Raji (cell line): Measurements from ENCODE around the gene TRPV5.

Experiments
- POLR2A ChIP-seq: IDR thresholded peaks from 2 replicates; pipeline ENCODE4 v1.6.1; 2011; ENCODE audit warnings: low read depth, low read length, control low read depth; ENCODE audit not compliant: insufficient read depth

TRPV5 gene

DNA sequence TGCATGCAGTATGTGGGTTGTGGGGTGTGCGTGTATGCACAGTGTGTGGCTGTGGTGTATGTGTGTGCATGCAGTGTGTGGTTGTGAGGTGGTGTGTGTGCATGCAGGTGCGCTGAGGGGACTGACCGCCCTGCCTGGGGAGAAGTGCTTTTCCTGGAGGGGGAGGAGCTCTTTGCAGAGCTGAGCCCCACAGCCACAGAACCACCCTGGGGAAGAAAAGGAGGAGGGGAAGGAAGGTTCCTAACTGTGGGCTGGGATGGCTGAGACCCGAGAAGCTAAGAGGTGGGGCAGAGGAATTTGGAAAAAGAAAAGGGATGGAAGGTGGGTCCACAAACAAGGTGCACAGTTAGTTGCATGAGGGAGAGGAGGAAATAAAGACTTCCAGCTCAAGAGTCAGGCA lies at the start of gene TRPV5:
Gene TRPV5, minus strand, starts transcription at position 123 of the 400 bp plus-strand sequence. CDS start 287 bp downstream, outside the sequence.
- no peak for TF ChIP-seq POLR2A

DNA sequence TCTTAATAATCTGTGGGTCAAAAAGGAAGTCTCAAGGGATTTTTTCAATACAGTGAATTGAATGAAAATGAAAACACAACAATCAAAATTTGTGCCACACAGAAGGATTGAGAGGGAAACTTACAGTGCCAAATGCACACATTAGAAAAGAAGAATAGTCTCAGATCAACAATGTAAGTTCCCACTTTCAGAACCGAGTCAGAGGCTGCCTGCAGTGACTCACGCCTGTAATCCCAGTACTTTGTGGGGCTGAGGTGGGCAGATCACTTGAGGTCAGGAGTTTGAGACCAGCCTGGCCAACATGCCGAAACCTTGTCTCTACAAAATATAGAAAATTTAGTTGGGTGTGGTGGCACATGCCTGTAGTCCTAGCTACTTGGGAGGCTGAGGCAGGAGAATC lies 41.1 kb upstream of the TRPV5 start:
- TF ChIP-seq POLR2A, result no peak

DNA sequence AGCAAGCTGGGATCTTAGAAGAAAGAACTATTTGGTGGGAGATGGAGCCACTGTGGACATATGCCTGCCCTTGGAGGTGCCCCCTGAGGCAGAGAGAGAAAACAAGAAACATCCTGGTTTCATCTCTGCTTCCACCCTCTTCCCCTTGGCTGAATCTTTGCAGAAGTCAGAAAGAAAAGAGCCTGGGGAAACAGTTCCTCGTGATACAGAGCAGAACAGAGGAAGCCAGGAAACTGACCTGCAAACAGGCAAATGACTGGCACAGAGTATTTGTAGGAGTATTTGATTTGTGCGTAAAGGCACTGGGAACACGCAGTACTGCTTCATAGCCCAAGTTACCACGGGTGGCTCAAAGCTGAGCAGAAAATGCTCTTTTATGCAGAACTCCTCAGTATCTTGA lies 35.6 kb upstream of the TRPV5 start:
- TF ChIP-seq POLR2A, result no peak

DNA sequence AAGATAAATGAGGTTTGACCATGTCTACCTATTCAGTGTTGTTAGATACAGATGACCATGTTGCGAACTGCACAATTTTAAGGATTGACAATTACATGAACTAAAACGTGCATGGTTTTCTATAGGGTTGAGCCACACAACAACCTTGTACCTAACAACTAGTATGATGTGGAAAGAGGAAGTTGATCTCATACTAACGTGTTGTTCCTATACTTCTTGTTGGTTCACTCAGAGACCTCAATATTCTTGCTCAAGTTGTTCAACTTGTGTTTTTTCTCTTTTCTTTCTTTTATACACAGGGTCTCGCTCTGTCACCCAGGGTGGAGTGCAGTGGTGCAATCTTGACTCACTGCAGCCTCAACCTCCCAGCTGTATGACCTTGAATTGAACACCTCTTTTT lies 34.7 kb upstream of the TRPV5 start:
- TF ChIP-seq POLR2A, result no peak

DNA sequence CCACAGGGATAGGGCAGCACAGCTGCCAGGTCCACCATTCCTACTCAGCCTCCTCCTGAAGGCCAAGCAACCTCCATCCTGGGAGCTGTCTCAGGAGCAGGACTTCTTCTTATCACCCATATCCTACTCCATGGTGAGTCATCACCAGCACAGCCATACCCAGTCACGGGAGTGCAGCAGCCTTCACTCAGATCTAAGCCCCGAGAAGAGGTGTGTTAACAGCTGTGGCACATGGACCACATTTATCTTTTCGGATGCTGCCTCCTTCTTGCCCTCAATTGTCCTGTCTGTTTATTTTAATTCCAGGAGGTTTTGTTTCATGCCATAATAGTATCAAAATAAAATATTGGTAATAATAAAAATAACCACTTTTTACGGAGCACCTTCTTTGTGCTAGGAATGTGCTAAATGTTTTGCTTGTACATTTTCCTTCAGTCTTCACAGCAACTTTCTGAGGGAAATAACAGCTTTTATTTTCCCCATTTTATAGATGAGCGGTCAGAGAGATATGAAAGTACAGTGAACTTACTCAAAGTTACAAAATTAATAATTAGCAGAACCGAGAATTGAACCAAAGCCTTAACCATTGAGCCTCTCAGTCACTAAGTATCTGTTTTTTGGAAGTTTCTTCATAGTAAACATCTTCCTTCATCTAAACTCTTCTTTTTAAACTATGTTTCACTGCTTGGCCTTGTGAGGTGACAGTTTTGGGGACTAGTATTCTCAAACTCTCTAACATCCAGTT lies 31.1 kb upstream of the TRPV5 start:
- no peak for TF ChIP-seq POLR2A

DNA sequence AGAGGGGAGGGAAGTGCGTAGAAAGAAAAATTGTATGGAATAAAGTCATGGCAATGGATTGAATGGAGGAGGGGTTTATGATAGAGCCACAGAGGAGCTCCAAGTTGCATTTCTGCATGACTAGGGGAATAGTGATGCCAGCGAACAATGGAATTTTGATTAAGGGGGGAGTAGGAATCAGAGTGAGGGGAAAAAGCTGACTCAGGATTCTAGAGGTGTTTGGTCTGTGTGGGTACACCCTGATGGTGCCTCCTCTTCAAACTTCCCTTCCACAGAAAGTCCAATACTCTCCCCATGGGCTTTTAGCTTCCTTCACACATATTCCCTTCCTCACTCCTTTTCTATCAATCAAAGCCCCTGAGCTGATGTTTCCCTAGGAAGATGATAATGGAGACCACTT lies 30.4 kb upstream of the TRPV5 start:
- no peak for TF ChIP-seq POLR2A

DNA sequence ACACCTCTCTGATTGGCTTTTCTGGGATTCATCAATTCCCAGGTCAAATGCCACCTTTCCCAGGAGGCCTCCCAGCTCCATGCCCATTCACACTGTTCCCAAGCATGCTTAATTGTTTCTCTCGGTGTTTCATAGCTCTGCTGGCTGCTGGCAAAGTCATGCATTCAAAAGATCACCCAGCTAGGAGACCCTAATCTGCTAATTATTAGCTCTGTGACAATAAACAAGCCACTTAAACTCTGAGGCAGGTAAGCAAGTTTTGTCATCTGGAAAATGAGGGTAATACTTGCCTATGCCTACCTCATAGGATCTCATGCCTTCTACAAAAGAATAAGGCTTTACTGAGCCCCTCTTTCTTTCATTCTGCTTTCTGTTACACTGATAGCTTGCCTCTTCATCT lies 29.4 kb upstream of the TRPV5 start:
- no peak for TF ChIP-seq POLR2A

DNA sequence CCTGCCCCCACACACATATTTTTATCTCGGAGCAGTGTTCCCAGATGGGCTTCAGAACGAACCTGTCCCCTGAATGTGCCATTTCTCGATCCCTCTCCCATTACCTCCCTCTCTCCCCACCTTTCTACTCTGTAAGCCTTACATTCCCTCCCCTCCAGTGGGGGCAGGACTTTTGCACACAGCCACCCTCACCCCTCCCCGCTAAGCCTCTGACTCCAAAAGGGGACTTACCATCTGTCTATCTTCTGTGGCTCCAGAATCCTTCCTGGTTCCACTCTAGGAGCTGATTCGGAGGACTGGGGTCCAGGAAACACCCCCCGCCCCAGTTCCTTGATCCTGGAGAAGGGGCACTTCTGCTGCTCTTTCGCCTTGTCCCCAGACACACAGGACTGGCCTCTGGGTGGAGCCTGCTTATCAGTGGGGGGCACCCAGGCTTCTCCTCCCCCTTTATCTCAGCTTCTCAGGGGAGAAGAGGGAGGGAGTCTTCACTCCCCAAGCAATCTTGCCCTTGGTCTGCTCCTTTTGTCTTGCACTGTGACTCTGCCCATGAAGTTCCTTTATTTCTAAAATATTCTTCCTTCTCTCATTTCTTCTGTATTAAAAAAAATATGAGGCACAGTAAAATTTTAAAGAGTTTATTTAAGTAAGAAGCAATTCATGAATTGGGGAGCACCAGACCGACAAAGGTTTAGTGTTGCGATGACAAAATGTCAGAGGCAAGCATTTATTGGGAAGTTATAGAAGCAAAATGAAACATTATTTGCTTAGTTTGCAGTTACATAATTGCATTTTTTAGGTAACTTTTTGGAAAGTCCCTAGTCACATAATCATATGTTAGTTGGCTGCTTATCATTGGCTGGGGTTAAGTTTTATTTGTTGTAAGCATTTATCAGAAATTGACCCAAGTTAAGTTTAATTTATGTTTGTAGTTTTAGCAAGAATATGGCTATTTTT lies 28.7 kb upstream of the TRPV5 start, which contains the start of gene KEL:
Gene KEL, minus strand, starts transcription at position 391 of the 954 bp plus-strand sequence. Its CDS starts 157 bp downstream, at position 234.
- TF ChIP-seq POLR2A, result no peak

DNA sequence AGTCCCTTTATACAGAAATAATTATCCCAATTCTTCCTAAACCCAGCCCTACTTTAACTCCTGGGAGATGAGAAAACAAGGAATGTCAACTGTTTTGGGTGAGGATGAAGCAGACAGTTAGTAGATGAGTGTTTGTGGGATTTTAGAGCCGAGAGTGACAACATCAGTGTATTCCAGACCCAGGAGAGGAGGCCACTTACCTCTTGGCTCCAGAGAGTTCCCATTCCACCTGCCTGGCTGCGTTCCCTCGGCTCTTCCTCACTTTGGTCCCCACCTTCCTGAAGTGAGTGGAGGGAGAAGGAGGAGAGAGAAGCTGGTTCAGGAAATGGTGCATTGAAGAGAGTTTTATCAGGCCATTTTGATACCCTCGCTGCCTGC lies 28.0 kb upstream of the TRPV5 start:
- TF ChIP-seq POLR2A, result no peak

DNA sequence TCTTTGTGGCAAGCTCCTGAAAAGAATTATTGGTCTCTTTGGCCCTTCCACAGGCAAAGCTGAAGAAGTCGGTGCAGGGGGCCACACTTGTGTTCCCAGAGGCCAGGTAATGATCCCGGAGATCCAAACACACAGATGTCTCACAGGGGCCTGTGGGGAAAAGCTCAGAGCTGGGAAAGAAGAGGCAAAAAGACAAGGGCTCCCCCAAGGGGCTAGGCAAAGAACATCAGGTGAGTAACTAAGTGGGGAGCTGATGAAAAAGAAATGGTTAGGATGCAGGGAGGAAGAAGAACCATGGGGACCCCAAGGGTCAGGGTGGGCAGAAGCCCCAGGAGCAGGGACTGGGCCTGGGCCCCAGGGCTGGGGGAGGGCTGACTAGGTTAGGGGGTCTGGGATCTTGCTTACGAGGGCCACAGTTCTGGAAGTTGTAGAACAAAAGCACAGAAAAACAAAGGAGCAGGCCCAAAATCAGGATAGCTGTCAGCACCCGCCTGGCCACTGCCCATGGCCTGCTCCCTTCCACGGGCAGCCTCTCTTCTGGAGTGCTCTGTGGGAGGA lies 27.5 kb upstream of the TRPV5 start:
- TF ChIP-seq POLR2A, result no peak

DNA sequence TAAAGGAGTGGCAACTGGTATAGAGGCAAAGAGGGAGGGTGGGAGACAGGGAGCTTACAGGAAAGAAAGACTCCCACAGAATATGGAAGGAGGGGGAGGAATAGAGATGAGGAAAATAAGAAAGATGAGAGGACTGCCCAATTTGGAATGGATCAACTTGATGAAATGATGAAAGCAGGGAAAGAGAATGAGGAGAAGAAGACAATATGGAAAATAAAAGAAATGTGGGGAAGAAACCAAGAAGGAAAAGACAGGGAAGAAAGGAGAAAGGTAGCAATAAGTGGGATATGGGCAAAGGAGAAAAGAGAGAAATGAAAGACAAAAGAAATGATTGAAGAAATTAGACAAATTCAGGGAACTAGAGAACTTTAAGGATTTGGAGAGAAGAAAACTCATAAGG lies 25.7 kb upstream of the TRPV5 start:
- no peak for TF ChIP-seq POLR2A

DNA sequence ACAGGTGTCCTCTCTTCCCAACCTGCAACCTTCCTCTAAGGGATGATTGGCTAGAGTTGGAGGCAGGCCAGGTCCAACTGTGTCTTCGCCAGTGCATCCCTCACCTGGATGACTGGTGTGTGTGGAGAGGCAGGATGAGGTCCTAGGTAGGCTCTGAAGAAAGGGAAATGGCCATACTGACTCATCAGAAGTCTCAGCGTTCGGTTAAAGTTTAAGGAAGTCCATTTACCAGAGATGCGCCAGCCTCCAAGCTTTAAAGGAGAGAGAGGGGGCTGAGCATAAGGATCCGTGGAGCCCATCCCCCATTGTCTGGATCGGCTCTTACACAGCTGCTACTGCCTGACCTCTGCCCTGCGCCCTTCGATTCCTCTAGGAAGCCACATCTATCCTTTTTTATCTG lies 24.2 kb upstream of the TRPV5 start:
- no peak for TF ChIP-seq POLR2A

DNA sequence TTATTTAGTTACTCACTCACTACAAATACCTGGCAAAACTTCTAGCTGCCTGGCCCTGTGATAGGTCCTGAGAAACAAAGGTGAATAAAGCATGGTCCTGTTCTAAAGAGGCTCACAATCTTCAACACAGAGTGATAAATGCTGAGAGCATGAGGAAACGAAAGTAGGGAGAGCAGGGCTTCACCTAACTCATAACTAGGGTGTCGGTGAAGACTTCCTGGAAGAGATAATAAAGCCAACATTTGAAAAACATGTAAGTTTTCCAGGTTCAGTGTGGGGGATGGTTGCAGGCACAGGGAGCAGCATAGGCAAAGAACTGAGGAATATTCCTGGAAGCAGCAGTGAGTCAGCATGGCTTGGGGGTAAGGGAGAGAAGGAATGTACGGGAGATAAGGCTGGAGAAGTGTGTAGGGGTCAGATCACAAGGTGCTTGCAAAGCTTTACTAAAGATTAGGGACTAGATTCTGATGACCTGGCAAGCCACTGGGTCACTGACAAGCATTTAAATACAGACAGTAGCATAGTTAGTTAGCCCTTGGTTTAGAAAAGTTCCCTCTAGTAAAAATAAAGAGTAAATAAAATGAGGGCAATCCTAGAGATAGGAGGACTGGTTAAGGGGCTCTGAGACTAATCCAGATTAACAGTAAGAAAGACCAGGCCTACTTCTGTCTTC lies 23.5 kb upstream of the TRPV5 start:
- no peak for TF ChIP-seq POLR2A

DNA sequence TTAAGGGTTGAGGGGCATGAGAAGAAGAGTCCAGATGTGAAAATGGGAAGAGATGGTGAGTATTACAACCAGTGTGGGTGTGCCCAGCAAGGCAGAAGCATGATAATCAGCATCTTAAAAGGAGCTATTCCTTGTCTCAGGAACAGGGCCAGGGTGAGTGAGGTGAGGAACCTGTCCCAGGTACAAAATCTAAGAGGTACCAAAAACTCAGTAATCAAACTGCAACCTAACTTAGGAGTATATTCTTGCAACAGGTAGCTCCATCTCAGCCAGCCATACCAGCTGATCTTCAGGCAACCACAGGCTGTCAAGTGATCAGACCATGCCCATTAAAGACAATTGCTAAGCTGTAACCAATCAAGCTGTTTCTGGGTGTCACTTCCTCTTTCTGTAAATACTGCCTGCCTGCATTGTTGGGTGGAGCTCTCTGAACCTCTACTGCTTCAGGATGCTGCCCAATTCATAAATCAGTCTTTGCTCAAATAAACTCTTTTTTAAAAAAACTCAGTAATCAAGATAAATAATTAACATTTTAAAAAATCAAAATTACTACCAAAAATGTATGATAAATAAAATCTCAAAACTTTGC lies 21.2 kb upstream of the TRPV5 start:
- TF ChIP-seq POLR2A, result no peak

DNA sequence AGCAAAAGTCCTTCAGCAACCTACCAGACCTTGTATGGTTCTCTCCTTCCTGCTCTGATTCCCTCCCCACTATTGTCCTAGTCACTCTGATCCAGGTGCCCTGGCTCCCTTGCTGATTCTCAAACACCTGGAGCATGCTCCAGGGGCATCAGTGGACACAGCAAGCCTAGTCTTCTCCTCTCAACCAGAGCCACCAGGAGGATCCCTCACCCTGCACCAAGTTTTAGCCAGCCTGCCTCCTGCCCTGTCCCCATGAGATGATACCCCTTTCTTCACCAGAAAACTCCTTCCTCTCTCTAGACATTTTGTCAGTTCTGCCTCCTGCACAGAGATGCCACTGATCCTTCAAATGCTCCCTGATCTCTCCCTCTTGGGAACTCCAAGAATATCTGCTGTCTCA lies 16.7 kb upstream of the TRPV5 start:
- no peak for TF ChIP-seq POLR2A
